Calu3 (cell line): ENCODE measurements around the gene FGF13. TPM values are rescaled to one million over a fixed set of nuclear protein-coding genes. Genes with fewer than 3 reads are reported as not detected.

Experiments used
- Bru-seq: library from RNA; stranded (reverse); fragments of 400-500 nt; gene quantifications from one replicate; lab custom pipeline; 2021; lab: Mats Ljungman, UMichigan
- BruChase-seq, 2 experiments: library from RNA; stranded (reverse); fragments of 400-500 nt; gene quantifications; one replicate each; lab custom pipeline; 2021; lab: Mats Ljungman, UMichigan
- BruUV-seq: library from RNA; stranded (reverse); fragments of 400-500 nt; replicated peaks from 2 replicates; lab custom pipeline; 2021; lab: Mats Ljungman, UMichigan
- CTCF ChIA-PET: fragments of 300-600 bp; sonication (Branson Sonifier 250); formaldehyde crosslinking; loops from one replicate; lab custom pipeline; 2022; ENCODE audit warnings: antibody characterized with exemption; lab: Charles Lee
- DNase-seq: peaks from one replicate; pipeline ENCODE4 v3.0.0; 2022
- H3K27ac Mint-ChIP-seq: one replicate; pipeline ENCODE4 v1.8.0; 2022; ENCODE audit warnings: mixed read lengths; ENCODE audit not compliant: unreplicated experiment
- H3K27me3 Mint-ChIP-seq: one replicate; pipeline ENCODE4 v1.8.0; 2022; ENCODE audit warnings: mixed read lengths; ENCODE audit not compliant: unreplicated experiment
- H3K36me3 Mint-ChIP-seq: one replicate; pipeline ENCODE4 v1.8.0; 2022; ENCODE audit warnings: mild to moderate bottlenecking, moderate library complexity, mixed read lengths; ENCODE audit not compliant: insufficient read depth, unreplicated experiment
- H3K4me1 Mint-ChIP-seq: one replicate; pipeline ENCODE4 v1.8.0; 2022; ENCODE audit warnings: mild to moderate bottlenecking, low read depth, mixed read lengths; ENCODE audit not compliant: unreplicated experiment
- H3K4me3 Mint-ChIP-seq: one replicate; pipeline ENCODE4 v1.8.0; 2022; ENCODE audit warnings: mild to moderate bottlenecking, low read depth, moderate library complexity, mixed read lengths; ENCODE audit not compliant: unreplicated experiment
- H3K9me3 Mint-ChIP-seq: one replicate; pipeline ENCODE4 v1.8.0; 2022; ENCODE audit warnings: low read depth, mixed read lengths; ENCODE audit not compliant: unreplicated experiment
- CTCF ChIP-seq: fragments of 200-600 bp; IDR thresholded peaks from one replicate; pipeline ENCODE4 v1.8.0; 2022; ENCODE audit warnings: antibody characterized with exemption; ENCODE audit not compliant: unreplicated experiment
- intact Hi-C: fragments of 100-400 bp; cut with micrococcal nuclease; formaldehyde crosslinking; loops from one replicate; pipeline ENCODE4 v1.10.0; 2022; ENCODE audit not compliant: unreplicated experiment
- long read RNA-seq: library from polyadenylated mRNA; stranded (forward); transcript quantifications from one replicate; pipeline ENCODE4 v2.0.0, GENCODE V29; 2022
- total RNA-seq: library from RNA; stranded (reverse); gene quantifications from 2 replicates; pipeline ENCODE4 v1.2.3, GENCODE V29; 2022

FGF13 gene
- total RNA-seq, result not detected in 2 replicates
- percentile 4 among the genes with signal in this experiment for Bru-seq, nascent RNA
- percentile 5 among the genes with signal in this experiment for BruChase-seq, experiment 1, labeled RNA remaining after a 6-hour chase
- percentile 5 among the genes with signal in this experiment for BruChase-seq, experiment 2, labeled RNA remaining after a 2-hour chase
- long read RNA-seq, result 0 reads

GRCh38 chrX:138711399-138712347, at the start of gene FGF13:
Gene FGF13 (minus strand): TSS chrX:138711717. CDS start chrX:138711003, 714 bp downstream.
- CTCF ChIA-PET, result interaction anchor here (0.7 kb wide), 1 partner anchor 34 kb away, joined by 12 read pairs; no protein-coding TSS in a partner anchor
- Mint-ChIP-seq H3K27me3 (peaks cover 12% of the 10 kb centered on the region), H3K4me3 (no peak within 1 kb of the TSS), H3K27ac (no peak within 1 kb of the TSS), H3K36me3 (no peaks in the 10 kb centered on the region), H3K9me3 (peaks cover 4% of the 10 kb centered on the region), H3K4me1 (no peaks in the 10 kb centered on the region)
- no TSS peak for BruUV-seq
- no peak for TF ChIP-seq CTCF
- intact Hi-C loops, result no loop called here
- no peak for DNase-seq

- no TSS peak for BruUV-seq
- Mint-ChIP-seq H3K9me3 (no peaks in the 10 kb centered on the region), H3K4me3 (no peak overlapping the region), H3K27me3 (no peaks in the 10 kb centered on the region), H3K27ac (no peak overlapping the region), H3K4me1 (no peaks in the 10 kb centered on the region), H3K36me3 (no peaks in the 10 kb centered on the region)
- DNase-seq, result no peak
- intact Hi-C loops, result no loop called here
- no peak for TF ChIP-seq CTCF
- CTCF ChIA-PET, result no interaction called here
Observed at GRCh38 chrX:138759217-138759943, 47.9 kb upstream of the FGF13 start.

- Mint-ChIP-seq H3K4me1 (no peaks in the 10 kb centered on the region), H3K27ac (no peak overlapping the region), H3K36me3 (no peaks in the 10 kb centered on the region), H3K9me3 (no peaks in the 10 kb centered on the region), H3K4me3 (no peak overlapping the region), H3K27me3 (no peaks in the 10 kb centered on the region)
- intact Hi-C loops, result no loop called here
- no TSS peak for BruUV-seq
- peak; percentile 2 for DNase-seq
- CTCF ChIA-PET, result no interaction called here
- no peak for TF ChIP-seq CTCF
Observed at GRCh38 chrX:138756234-138756633, 44.7 kb upstream of the FGF13 start.

GRCh38 chrX:138754861-138755260, 43.3 kb upstream of the FGF13 start:
- intact Hi-C loops, result no loop called here
- no peak for DNase-seq
- no peaks in the 10 kb centered on the region for H3K36me3 Mint-ChIP-seq
- BruUV-seq, result no TSS peak
- no peak for TF ChIP-seq CTCF
- H3K4me3 Mint-ChIP-seq, result no peak overlapping the region
- H3K4me1 Mint-ChIP-seq, result no peaks in the 10 kb centered on the region
- CTCF ChIA-PET, result no interaction called here
- H3K9me3 Mint-ChIP-seq, result no peaks in the 10 kb centered on the region
- no peaks in the 10 kb centered on the region for H3K27me3 Mint-ChIP-seq
- no peak overlapping the region for H3K27ac Mint-ChIP-seq
